ENCODE data around the gene CTSH.
A peak's percentile ranks its signal among the peaks of the same experiment; 100 is the strongest.

CTSH gene

GRCh38 chr15:78944669-78945407 lies at the start of gene CTSH:
CTSH (minus strand) TSS chr15:78945046; CDS start chr15:78944981, 65 bp downstream.
- DNase-seq (ENCODE audit: low read depth) = no peak

- no peak for DNase-seq (ENCODE audit: low read depth)
Measured at GRCh38 chr15:78993931-78994530, 49.2 kb upstream of the CTSH start.

GRCh38 chr15:78993257-78993930 lies 48.5 kb upstream of the CTSH start:
- DNase-seq (ENCODE audit: low read depth) = no peak

- no peak for DNase-seq (ENCODE audit: low read depth)
Measured at GRCh38 chr15:78992416-78993256, 47.8 kb upstream of the CTSH start.

- no peak for DNase-seq (ENCODE audit: low read depth)
Measured at GRCh38 chr15:78991879-78992278, 47.0 kb upstream of the CTSH start.

- no peak for DNase-seq (ENCODE audit: low read depth)
Measured at GRCh38 chr15:78991476-78991875, 46.6 kb upstream of the CTSH start.

- DNase-seq (ENCODE audit: low read depth) = no peak
Measured at GRCh38 chr15:78990278-78990677, 45.4 kb upstream of the CTSH start.

GRCh38 chr15:78989701-78990240 lies 44.9 kb upstream of the CTSH start:
- no peak for DNase-seq (ENCODE audit: low read depth)

- peak; percentile 96 for DNase-seq (ENCODE audit: low read depth)
Measured at GRCh38 chr15:78988361-78988911, 43.6 kb upstream of the CTSH start.

GRCh38 chr15:78987556-78988360 lies 42.9 kb upstream of the CTSH start:
- no peak for DNase-seq (ENCODE audit: low read depth)

GRCh38 chr15:78985859-78986475 lies 41.1 kb upstream of the CTSH start:
- DNase-seq (ENCODE audit: low read depth) = no peak

- DNase-seq (ENCODE audit: low read depth) = no peak
Measured at GRCh38 chr15:78984041-78984440, 39.2 kb upstream of the CTSH start.

- no peak for DNase-seq (ENCODE audit: low read depth)
Measured at GRCh38 chr15:78983146-78983918, 38.5 kb upstream of the CTSH start.

GRCh38 chr15:78982736-78983135 lies 37.9 kb upstream of the CTSH start:
- DNase-seq (ENCODE audit: low read depth) = no peak

GRCh38 chr15:78981532-78982313 lies 36.9 kb upstream of the CTSH start:
- DNase-seq (ENCODE audit: low read depth) = no peak

- DNase-seq (ENCODE audit: low read depth) = no peak
Measured at GRCh38 chr15:78979456-78980320, 34.8 kb upstream of the CTSH start.

- no peak for DNase-seq (ENCODE audit: low read depth)
Measured at GRCh38 chr15:78978601-78979179, 33.8 kb upstream of the CTSH start.

Data from GM04503 (cell line).